Breast epithelium (tissue), 3 donors: ENCODE data around the gene ZNF726.

ENCODE experiments used
- CTCF ChIP-seq, 3 donors: fragments of 450-650 bp; IDR thresholded peaks; one replicate each; pipeline ENCODE4 v1.5.1; 2016 to 2017; ENCODE audit warnings: antibody characterized with exemption in 3 of 3, mild to moderate bottlenecking in 3 of 3, moderate library complexity in 3 of 3
- POLR2A ChIP-seq: fragments of 450-650 bp; IDR thresholded peaks from one replicate; pipeline ENCODE4 v1.6.1; 2016; ENCODE audit warnings: antibody characterized with exemption, mild to moderate bottlenecking, moderate library complexity

DNA sequence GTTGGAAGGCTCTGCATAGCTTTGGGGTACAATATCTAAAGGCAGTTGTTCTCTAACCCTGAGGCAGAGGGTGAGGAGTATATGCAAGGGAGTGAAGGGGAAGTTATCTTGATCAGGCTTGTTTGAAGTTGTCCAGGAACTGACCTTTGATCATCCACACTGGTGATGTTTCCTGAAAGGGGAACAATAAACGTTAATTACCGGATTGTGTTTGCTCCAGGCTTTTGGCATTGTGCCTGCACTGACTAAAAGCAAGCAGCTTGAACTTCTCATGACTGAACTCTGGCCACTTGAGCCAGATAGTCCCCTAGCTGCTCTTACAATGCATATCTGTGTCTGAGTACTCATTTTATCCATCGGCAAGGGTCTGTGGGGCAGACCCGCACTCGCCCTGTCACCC lies 27.0 kb upstream of the ZNF726 start:
- TF ChIP-seq CTCF (IDR thresholded peaks at IDR 0.05) (no peak), POLR2A (no peak)
